Keratinocyte (primary cell): ENCODE results near the gene CASZ1. TPM values are rescaled to one million over a fixed set of nuclear protein-coding genes. Genes with fewer than 3 reads are reported as not detected.
A peak's percentile ranks its signal among the peaks of the same experiment; 100 is the strongest.

Experiments
- DNase-seq: peaks from one replicate; pipeline ENCODE4 v3.0.0-alpha.2; 2011; ENCODE audit warnings: low read depth, missing footprints, low spot score
- FAIRE-seq: peaks from 2 replicates; lab custom pipeline; 2011; peaks lifted over from hg19 to GRCh38; lab: Jason Lieb, UNC
- H2AFZ ChIP-seq: 2 replicates; pipeline ENCODE4 v1.6.0; 2012; ENCODE audit warnings: low read length, control low read depth, inconsistent platforms; ENCODE audit not compliant: control insufficient read depth
- H3K27ac ChIP-seq: 2 replicates; pipeline ENCODE4 v1.5.1; 2011; ENCODE audit warnings: low read length; ENCODE audit not compliant: control insufficient read depth, insufficient read depth
- H3K27me3 ChIP-seq: 3 replicates; pipeline ENCODE4 v1.6.0; 2011; ENCODE audit warnings: low read length; ENCODE audit not compliant: control insufficient read depth, insufficient read depth; ENCODE audit errors: extremely low read depth
- H3K36me3 ChIP-seq, 2 experiments: 2 replicates in 1 of 2; 3 replicates in 1 of 2; pipeline ENCODE4 v1.5.1; 2011; ENCODE audit warnings: low read length in 2 of 2, mild to moderate bottlenecking in 1 of 2; ENCODE audit not compliant: control insufficient read depth in 2 of 2, insufficient read depth in 2 of 2; ENCODE audit errors: extremely low read depth in 1 of 2
- H3K4me1 ChIP-seq: 3 replicates; pipeline ENCODE4 v1.5.1; 2011; ENCODE audit warnings: low read length; ENCODE audit not compliant: control insufficient read depth, insufficient read depth; ENCODE audit errors: extremely low read depth
- H3K4me2 ChIP-seq: 3 replicates; pipeline ENCODE4 v1.6.0; 2011; ENCODE audit warnings: low read depth, low read length; ENCODE audit not compliant: control insufficient read depth, insufficient read depth; ENCODE audit errors: extremely low read depth
- H3K4me3 ChIP-seq, 3 experiments: fragments of 200-600 bp in 1 of 3; sonication (generic) in 1 of 3; 2 replicates in 2 of 3; 3 replicates in 1 of 3; pipeline ENCODE4 v1.5.1; 2011 to 2016; ENCODE audit warnings: low read length in 3 of 3, mild to moderate bottlenecking in 3 of 3, control low read depth in 2 of 3, inconsistent platforms in 1 of 3, low read depth in 1 of 3, mixed read lengths in 1 of 3, mixed run types in 1 of 3, moderate library complexity in 1 of 3; ENCODE audit not compliant: control insufficient read depth in 2 of 3, insufficient read depth in 2 of 3; ENCODE audit errors: extremely low read depth in 1 of 3
- H3K79me2 ChIP-seq: 2 replicates; pipeline ENCODE4 v1.6.0; 2012; ENCODE audit warnings: low read length; ENCODE audit not compliant: control insufficient read depth, insufficient read depth
- H3K9ac ChIP-seq: 3 replicates; pipeline ENCODE4 v1.6.0; 2011; ENCODE audit warnings: low read length; ENCODE audit not compliant: control insufficient read depth, insufficient read depth; ENCODE audit errors: extremely low read depth
- H3K9me1 ChIP-seq: 3 replicates; pipeline ENCODE4 v1.6.0; 2011; ENCODE audit warnings: low read length; ENCODE audit not compliant: control insufficient read depth, insufficient read depth; ENCODE audit errors: extremely low read depth
- H3K9me3 ChIP-seq: 2 replicates; pipeline ENCODE4 v1.5.1; 2012; ENCODE audit warnings: low read depth, low read length; ENCODE audit not compliant: control insufficient read depth
- H4K20me1 ChIP-seq: 3 replicates; pipeline ENCODE4 v1.6.0; 2011; ENCODE audit warnings: low read length; ENCODE audit not compliant: control insufficient read depth, insufficient read depth; ENCODE audit errors: extremely low read depth
- CTCF ChIP-seq, 3 experiments: IDR thresholded peaks in 1 of 3; conservative IDR thresholded peaks in 1 of 3; optimal IDR thresholded peaks in 1 of 3; 2 replicates in 2 of 3; 3 replicates in 1 of 3; pipeline versions ENCODE3 to v1.5.1; 2011; ENCODE audit warnings: low read length in 3 of 3, mild to moderate bottlenecking in 3 of 3, moderate library complexity in 2 of 3, control low read depth in 1 of 3, inconsistent platforms in 1 of 3; ENCODE audit not compliant: insufficient read depth in 2 of 3; ENCODE audit errors: extremely low read depth in 1 of 3
- EZH2 ChIP-seq: IDR thresholded peaks from one replicate; pipeline ENCODE4 v1.6.1; 2012; ENCODE audit warnings: inconsistent platforms, mild to moderate bottlenecking, low read length, moderate library complexity
- dilution Hi-C: fragments of 300-500 bp; cut with MboI; formaldehyde crosslinking; loops from one replicate; pipeline ENCODE4 v1.7.0; 2020; ENCODE audit warnings: low sequenced_read_pairs; ENCODE audit not compliant: extremely low pct_ligation_motif_present
- polyA plus RNA-seq, 5 experiments: library from polyadenylated mRNA; depleted of rRNA in 3 of 5; stranded (reverse) in 3 of 5; stranded (forward) in 1 of 5; unstranded in 1 of 5; fragments of >200 nt; gene quantifications; 1 replicate in 1 of 5; 2 replicates in 3 of 5; 3 replicates in 1 of 5; pipeline versions ENCODE4 v1.2.1 to v1.2.3, GENCODE V29; 2011 to 2012; ENCODE audit warnings: missing spikeins in 2 of 5, low read depth in 1 of 5, low replicate concordance in 1 of 5

Gene CASZ1
- polyA plus RNA-seq, 1 donor (not counting 4 experiments of a cell fraction or from before 2014, with no cell fraction given) = 2.8 TPM

GRCh38 chr1:10696977-10697376 lies 99.5 kb downstream of the CASZ1 start:
- no peaks in the 10 kb centered on the region for H4K20me1 ChIP-seq
- DNase-seq (no peak), FAIRE-seq (no peak)
- no peak overlapping the region for H3K9ac ChIP-seq
- H3K9me1 ChIP-seq = no peaks in the 10 kb centered on the region
- H3K4me1 ChIP-seq = peaks cover 36% of the 10 kb centered on the region
- TF ChIP-seq CTCF (optimal IDR thresholded peaks at IDR 0.05 in 1 of 3, IDR thresholded peaks at IDR 0.05 in 1 of 3, conservative IDR thresholded peaks at IDR 0.05 in 1 of 3; ENCODE audit: extremely low read depth in 1 of 3, insufficient read depth in 2 of 3, low read length in 3 of 3) (no peak), EZH2 (no peak)
- H3K27me3 ChIP-seq = no peaks in the 10 kb centered on the region
- no peaks in the 10 kb centered on the region for H3K36me3 ChIP-seq
- no peaks in the 10 kb centered on the region for H3K79me2 ChIP-seq
- dilution Hi-C loops = no loop called here
- H3K4me3 ChIP-seq = no peak overlapping the region
- H3K9me3 ChIP-seq = no peaks in the 10 kb centered on the region
- no peak overlapping the region for H3K27ac ChIP-seq
- no peak overlapping the region for H2AFZ ChIP-seq
- no peak overlapping the region for H3K4me2 ChIP-seq

- no peaks in the 10 kb centered on the region for H3K27me3 ChIP-seq
- TF ChIP-seq CTCF (optimal IDR thresholded peaks at IDR 0.05 in 1 of 3, IDR thresholded peaks at IDR 0.05 in 1 of 3, conservative IDR thresholded peaks at IDR 0.05 in 1 of 3; ENCODE audit: extremely low read depth in 1 of 3, insufficient read depth in 2 of 3, low read length in 3 of 3) = no peak
- no peak for TF ChIP-seq EZH2
- H3K4me1 ChIP-seq = peaks cover 32% of the 10 kb centered on the region
- DNase-seq = no peak
- H2AFZ ChIP-seq = no peak overlapping the region
- no peaks in the 10 kb centered on the region for H3K9me1 ChIP-seq
- H3K4me2 ChIP-seq = peak overlapping the region; percentile 60
- peak overlapping the region; percentile 8 to 38 (median 32) for H3K4me3 ChIP-seq
- no peak for FAIRE-seq
- no peak overlapping the region for H3K9ac ChIP-seq
- H3K27ac ChIP-seq = no peak overlapping the region
- H3K9me3 ChIP-seq = no peaks in the 10 kb centered on the region
- dilution Hi-C loops = no loop called here
- peaks cover 2% of the 10 kb centered on the region for H3K79me2 ChIP-seq
- no peaks in the 10 kb centered on the region for H4K20me1 ChIP-seq
- H3K36me3 ChIP-seq = peaks cover 0 to 3% of the 10 kb centered on the region in 2 experiments
These were observed 101.5 kb downstream of the CASZ1 start for GRCh38 chr1:10694633-10695627.
